Activated naive CD4-positive, alpha-beta T cell treated with anti-CD3 and anti-CD28 coated beads, Interleukin-2, amount 50 U/mL, for 24 hours (primary cell): ENCODE measurements around the gene CYP19A1.

Source experiments
- H3K27ac Mint-ChIP-seq: one replicate; pipeline ENCODE4 v1.8.0; 2021; ENCODE audit warnings: mild to moderate bottlenecking, mixed read lengths
- H3K27me3 Mint-ChIP-seq: one replicate; pipeline ENCODE4 v1.8.0; 2021; ENCODE audit warnings: mixed read lengths
- H3K36me3 Mint-ChIP-seq: one replicate; pipeline ENCODE4 v1.8.0; 2021; ENCODE audit warnings: mixed read lengths
- H3K4me1 Mint-ChIP-seq: one replicate; pipeline ENCODE4 v1.8.0; 2021; ENCODE audit warnings: mixed read lengths
- H3K4me3 Mint-ChIP-seq: one replicate; pipeline ENCODE4 v1.8.0; 2021; ENCODE audit warnings: mild to moderate bottlenecking, mixed read lengths
- H3K9me3 Mint-ChIP-seq: one replicate; pipeline ENCODE4 v1.8.0; 2021; ENCODE audit warnings: mixed read lengths

Gene CYP19A1

DNA sequence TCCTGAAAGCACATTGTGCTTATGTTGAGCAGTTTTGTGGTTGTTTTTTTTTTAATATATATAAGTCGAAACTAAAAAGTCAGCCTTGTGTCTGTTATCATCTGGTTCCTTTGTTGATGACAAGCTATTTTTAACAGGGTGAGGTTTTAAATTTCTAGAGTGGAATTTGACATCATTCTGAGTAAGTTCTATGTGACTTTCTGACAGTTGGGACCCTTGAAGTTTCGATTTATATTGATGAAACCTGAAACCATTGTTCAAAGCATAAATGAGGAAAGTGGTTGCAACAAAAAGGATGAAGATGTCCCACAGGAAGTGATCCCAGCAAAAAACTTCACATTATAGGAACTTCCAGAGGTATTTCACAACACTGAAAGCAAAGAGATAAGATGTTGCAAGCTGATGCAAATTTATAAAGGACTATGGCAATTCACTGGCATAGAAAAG, 94.0 kb downstream of the CYP19A1 start:
- Mint-ChIP-seq H3K27me3 (peaks cover 3% of the 10 kb centered on the region), H3K9me3 (no peaks in the 10 kb centered on the region), H3K4me3 (no peak overlapping the region), H3K36me3 (no peaks in the 10 kb centered on the region), H3K4me1 (no peaks in the 10 kb centered on the region), H3K27ac (no peak overlapping the region)

DNA sequence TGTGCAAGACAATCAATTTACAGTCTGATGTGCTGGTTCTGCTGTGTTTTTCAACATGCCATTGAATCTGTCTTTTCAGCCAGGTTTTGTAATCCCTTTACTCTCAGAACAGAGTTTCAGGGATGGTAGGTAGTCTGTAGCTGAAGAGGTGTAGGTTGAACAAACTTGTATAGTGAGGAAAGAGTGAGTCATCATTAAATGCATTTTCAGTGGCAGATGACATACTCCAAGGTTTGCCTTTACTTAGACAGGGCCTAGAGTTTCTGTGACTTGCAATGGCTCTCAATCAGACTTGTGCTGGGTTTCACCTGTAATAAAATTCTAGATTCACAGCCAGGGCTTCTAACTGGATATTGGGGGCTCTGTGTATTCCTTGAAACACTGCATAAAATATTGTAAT, 94.6 kb downstream of the CYP19A1 start:
- peaks cover 6% of the 10 kb centered on the region for H3K27me3 Mint-ChIP-seq

DNA sequence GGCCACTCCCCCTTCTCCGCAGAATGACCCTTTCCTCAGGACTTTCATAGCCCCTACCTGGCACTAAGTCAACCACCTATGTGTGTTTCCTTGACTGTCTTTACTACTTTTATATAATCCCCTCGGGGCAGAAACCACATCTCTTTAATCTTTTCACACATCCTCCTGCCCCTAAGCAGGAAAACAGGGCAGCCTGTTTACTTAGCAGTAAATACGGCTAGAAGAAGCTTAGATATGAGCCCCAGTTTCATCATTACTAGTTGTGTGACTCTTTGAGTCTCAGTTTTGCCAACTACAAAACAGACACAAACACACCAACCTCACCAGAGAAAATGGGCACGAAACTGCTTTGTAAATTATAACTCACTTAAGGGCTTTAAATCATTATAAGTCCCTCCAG, 98.3 kb downstream of the CYP19A1 start:
- Mint-ChIP-seq H3K4me3 (no peak overlapping the region), H3K9me3 (no peaks in the 10 kb centered on the region), H3K36me3 (no peaks in the 10 kb centered on the region), H3K4me1 (no peaks in the 10 kb centered on the region), H3K27ac (no peak overlapping the region), H3K27me3 (peaks cover 13% of the 10 kb centered on the region)

More for the DNA sequence above, 94.6 kb downstream of the CYP19A1 start:
- Mint-ChIP-seq H3K27ac (no peak overlapping the region), H3K36me3 (no peaks in the 10 kb centered on the region), H3K9me3 (no peaks in the 10 kb centered on the region), H3K4me1 (no peaks in the 10 kb centered on the region), H3K4me3 (no peak overlapping the region)

DNA sequence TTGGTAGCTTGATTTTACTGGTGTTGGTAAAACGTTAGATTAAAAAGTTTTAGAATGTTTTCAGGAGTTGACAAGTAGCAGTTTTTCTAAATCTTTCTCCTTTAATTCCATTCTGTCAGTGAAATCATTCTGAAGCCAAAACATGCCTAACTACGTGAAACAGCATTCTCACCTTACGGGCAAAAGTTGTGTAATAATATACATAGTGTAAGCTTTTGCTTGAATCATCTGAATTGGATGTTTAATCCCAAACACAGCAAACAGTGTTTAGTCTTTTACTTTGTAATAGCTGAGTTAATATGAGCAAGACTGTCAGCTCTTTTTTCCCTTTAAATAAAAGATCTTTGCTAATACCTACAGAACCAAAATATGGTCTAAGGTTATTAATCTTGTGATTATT, 100.6 kb downstream of the CYP19A1 start:
- H3K4me3 Mint-ChIP-seq = no peak overlapping the region

DNA sequence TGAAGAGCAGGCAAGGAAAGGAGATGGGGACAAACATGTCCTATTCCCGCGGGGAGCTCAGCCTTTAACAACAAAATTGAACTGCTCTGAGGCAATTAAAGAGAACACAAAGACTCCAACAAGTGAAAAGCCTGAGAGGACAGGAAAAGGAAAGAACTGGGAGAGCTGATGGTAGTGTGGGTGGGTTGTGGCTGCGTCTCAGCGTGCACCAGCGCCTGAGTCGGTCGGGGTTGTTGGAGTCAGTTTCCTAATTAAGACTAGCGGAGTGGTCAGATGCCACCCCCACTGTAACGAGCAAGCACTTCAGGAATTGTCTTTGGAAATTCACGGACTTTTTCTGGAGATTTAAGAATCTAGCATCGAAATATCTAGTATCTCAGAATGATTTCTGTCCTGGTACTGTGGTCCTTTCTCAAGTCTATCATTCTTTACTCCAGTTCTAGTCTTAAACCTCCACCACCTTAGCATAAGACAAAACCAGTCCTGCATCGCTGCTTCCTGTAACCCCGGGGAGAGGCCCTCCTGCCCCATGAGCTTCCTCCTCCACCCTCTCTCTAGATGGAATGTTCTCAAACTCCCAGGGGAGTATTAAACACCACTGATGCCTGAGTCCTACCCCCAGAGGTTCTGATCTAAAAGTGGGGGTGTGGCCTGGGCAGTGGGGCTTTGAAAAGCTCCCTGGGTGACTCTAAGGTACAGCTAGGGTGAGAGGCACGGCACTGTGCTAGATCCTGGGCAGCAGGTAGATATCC, 104.0 kb downstream of the CYP19A1 start:
- no peak overlapping the region for H3K4me3 Mint-ChIP-seq
- no peaks in the 10 kb centered on the region for H3K9me3 Mint-ChIP-seq
- peaks cover 19% of the 10 kb centered on the region for H3K27me3 Mint-ChIP-seq
- H3K27ac Mint-ChIP-seq = no peak overlapping the region
- H3K36me3 Mint-ChIP-seq = no peaks in the 10 kb centered on the region
- H3K4me1 Mint-ChIP-seq = no peaks in the 10 kb centered on the region

More for the DNA sequence above, 100.6 kb downstream of the CYP19A1 start:
- H3K9me3 Mint-ChIP-seq = no peaks in the 10 kb centered on the region
- no peaks in the 10 kb centered on the region for H3K4me1 Mint-ChIP-seq
- no peak overlapping the region for H3K27ac Mint-ChIP-seq
- no peaks in the 10 kb centered on the region for H3K36me3 Mint-ChIP-seq
- peaks cover 20% of the 10 kb centered on the region for H3K27me3 Mint-ChIP-seq

DNA sequence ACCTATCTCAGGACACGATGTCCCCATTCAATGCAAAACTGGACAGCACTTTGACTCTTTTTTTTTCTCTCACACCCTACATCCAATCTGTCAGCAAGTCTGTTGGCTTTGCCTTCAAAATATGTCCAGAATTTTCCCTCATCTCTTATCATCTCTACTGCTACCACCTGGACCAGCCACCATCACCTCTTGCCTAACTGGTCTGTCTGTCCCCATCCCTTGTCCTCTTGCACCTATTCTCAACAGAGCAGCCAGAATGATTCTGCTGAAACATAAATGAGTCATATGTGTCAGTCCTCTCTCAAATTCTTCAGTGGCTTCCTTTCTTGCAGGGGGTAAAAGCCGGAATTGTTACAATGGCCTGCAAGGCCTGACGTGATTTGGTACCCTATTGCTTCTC, 105.8 kb downstream of the CYP19A1 start:
- Mint-ChIP-seq H3K27ac (no peak overlapping the region), H3K4me1 (no peaks in the 10 kb centered on the region)

DNA sequence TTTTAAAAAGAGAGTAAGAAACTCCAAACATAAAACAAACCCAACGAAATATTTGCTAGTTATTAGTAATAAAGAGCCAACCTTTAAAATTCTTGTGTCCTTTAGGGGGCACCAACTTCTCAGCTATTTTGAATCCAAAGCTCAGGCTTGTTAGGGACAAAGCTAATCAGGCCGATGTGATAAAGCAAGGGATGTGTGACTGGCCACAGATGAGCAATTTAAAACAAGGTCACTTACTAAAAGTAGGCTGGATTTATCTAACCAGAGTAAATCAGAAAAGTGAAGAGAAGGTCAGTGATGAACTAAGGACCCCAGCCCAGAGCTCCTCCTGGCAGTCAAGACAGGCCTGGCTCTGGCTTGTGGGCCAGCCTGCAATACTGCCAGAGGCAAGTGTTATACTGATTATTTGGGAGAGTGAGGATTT, 108.5 kb downstream of the CYP19A1 start:
- H3K27me3 Mint-ChIP-seq = peaks cover 11% of the 10 kb centered on the region
- H3K4me3 Mint-ChIP-seq = no peak overlapping the region
- H3K27ac Mint-ChIP-seq = no peak overlapping the region
- H3K36me3 Mint-ChIP-seq = no peaks in the 10 kb centered on the region
- no peaks in the 10 kb centered on the region for H3K4me1 Mint-ChIP-seq
- no peaks in the 10 kb centered on the region for H3K9me3 Mint-ChIP-seq

More for the DNA sequence above, 105.8 kb downstream of the CYP19A1 start:
- peaks cover 16% of the 10 kb centered on the region for H3K27me3 Mint-ChIP-seq
- no peak overlapping the region for H3K4me3 Mint-ChIP-seq
- H3K36me3 Mint-ChIP-seq = no peaks in the 10 kb centered on the region
- no peaks in the 10 kb centered on the region for H3K9me3 Mint-ChIP-seq

DNA sequence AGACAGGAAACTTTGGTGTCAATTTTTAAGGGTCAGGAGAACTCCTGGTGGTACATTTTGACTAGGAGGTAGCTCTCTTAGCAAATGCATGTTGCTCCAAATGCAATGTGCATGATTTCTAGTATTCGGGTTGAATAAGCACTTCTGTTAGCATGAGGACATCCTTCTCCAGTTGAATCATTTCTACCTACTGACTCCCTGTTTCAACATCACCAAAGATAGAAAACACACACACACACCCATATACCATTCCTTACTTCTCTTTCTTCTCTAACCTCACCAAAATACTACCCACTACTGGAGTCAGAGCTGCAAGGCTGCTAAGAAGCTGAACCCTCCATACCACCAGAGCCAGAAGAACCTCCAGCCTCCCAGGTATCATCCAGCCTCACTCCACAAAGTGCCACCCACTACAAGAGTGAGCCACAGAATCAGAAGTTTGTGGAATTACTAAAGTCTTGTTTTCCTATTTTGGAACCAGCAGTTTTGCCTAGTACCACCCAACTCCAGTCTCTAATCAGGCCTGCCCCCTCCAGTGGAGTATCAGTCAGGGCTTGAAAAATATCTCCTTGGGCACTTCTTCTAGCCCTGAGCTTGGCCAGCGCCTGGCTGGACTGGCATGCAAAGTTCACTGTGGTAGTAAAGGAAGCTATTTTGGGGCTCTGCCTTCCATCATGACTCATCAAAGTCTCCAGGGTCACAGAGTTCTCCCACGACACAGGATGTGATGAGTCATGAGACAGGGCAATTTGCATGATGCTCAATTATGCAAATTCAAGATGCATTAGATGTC, 110.3 kb downstream of the CYP19A1 start:
- peaks cover 4% of the 10 kb centered on the region for H3K27me3 Mint-ChIP-seq
- H3K4me3 Mint-ChIP-seq = no peak overlapping the region
- H3K36me3 Mint-ChIP-seq = no peaks in the 10 kb centered on the region
- no peaks in the 10 kb centered on the region for H3K4me1 Mint-ChIP-seq
- H3K9me3 Mint-ChIP-seq = no peaks in the 10 kb centered on the region
- H3K27ac Mint-ChIP-seq = no peak overlapping the region

DNA sequence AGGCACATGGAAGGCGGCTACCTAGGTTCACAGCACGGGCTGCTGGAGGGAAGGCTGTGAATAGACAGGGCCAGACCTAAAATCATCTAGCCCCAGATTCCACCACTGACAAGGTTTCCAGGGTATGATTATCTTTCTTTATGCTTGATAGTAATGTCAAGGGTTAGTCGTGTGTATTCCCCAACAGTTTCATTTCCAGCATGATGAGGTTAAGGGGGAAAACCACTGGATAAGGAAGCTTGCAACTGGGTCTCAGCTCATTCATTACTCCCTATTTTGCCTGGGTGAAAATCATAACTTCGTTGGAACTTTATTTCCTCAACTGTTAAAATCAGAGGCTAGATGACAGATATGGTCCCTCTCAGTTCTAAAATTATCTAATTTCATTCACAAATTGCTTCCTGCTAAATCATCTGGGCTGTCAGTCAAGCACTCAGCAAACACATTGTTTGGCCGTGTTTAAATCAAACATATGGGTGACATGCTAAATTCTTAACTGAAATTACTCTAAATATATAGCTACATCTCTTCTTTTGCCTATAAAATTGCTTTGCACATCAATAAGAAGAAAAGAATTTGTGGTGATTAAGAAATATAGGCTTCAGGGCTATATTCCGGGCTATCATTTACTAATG, 111.7 kb downstream of the CYP19A1 start:
- Mint-ChIP-seq H3K27ac (no peak overlapping the region), H3K27me3 (peaks cover 6% of the 10 kb centered on the region), H3K36me3 (no peaks in the 10 kb centered on the region), H3K9me3 (no peaks in the 10 kb centered on the region), H3K4me1 (no peaks in the 10 kb centered on the region), H3K4me3 (no peak overlapping the region)

DNA sequence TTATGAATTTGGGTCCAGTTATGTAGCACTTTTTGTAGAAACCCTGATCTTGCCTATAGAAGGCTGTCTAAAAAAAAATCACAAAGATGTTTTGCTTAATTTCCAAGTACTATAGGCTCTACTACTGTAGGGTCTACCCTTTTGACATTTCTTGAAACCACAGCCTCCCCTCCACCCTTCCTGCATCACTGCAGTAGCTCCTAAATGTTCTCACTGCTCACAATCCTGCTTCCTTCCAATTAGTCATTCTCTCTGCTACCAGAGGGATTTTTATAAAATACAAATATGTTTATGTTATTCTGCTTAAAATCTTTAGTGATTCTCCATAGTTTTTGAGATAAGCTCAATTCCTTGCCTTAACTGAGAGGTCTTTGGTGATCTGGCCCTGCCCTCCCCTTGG, 114.0 kb downstream of the CYP19A1 start:
- Mint-ChIP-seq H3K36me3 (no peaks in the 10 kb centered on the region), H3K27me3 (peaks cover 10% of the 10 kb centered on the region), H3K27ac (no peak overlapping the region), H3K9me3 (no peaks in the 10 kb centered on the region), H3K4me3 (no peak overlapping the region), H3K4me1 (no peaks in the 10 kb centered on the region)

DNA sequence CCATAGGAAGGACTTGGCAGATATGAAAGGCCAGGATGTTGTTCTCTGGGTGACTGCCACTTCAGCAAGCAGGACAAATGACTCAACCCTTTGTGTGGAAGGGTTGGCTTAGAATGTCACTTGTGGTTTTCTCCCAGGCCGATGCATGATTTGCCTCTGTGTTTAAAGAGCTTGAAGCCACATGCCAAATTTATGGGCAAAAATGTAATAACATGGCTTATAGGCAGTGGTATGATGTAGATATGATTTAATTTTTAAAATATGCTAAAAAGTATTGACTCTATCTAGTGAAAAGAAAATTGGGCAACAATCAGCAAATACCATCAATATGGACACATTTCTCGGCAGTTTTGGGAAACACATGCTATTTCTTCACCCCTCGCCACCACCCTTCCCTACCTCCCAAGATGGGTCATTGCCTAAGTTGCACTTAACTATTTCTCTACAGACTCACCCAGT, 114.6 kb downstream of the CYP19A1 start:
- Mint-ChIP-seq H3K27ac (no peak overlapping the region), H3K9me3 (no peaks in the 10 kb centered on the region), H3K4me1 (no peaks in the 10 kb centered on the region), H3K27me3 (peaks cover 10% of the 10 kb centered on the region), H3K4me3 (no peak overlapping the region), H3K36me3 (no peaks in the 10 kb centered on the region)

DNA sequence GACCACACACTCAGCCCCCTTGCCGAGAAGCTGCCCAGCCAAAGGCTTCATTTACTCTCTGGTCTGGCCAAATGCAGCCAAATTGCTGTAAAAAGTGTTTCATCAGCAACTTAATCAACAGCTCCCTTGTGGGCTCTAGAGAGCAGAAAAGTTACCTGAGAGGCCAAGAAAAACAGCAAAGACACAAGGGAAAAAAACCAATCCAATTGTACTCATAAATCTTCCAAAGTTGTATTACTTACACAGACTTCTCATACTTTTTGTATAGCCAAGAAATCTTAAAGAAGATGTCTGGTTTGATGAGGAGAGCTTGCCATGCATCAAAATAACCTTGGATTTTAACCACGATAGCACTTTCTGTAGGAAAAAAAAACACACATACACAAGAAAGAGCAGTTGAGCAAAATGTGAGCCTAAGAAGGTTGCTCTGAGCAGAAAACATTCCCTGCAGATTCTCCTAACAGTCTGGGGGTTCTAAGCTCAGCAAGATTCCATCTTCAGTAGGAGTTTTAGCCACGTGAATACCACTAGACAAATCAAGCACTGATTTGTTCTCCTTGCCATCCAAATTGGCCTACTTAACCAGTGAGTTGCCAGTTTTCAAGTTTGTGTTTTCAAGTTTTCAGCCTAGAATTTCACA, 120.0 kb downstream of the CYP19A1 start:
- Mint-ChIP-seq H3K27me3 (peaks cover 11% of the 10 kb centered on the region), H3K9me3 (no peaks in the 10 kb centered on the region), H3K4me3 (no peak overlapping the region), H3K27ac (no peak overlapping the region), H3K4me1 (no peaks in the 10 kb centered on the region), H3K36me3 (no peaks in the 10 kb centered on the region)

DNA sequence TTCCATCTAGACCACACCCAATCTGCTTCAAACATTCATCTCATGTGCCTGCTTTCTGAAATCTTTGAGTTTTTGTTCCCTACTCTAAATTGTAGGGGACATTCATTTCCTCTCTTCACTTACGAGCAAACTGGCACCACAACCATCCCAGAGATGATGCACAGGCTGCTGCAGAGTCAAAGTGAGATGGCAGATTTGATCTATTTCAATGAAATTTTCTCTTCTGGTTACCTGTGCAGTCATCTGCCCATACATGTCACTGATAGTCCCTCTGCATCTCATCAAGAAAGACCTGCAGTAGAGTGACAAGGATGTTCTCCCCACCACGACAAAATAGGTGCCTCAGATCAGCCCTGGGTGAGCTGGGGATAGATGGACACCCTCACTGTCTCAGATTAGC, 125.5 kb downstream of the CYP19A1 start:
- Mint-ChIP-seq H3K36me3 (no peaks in the 10 kb centered on the region), H3K4me3 (no peak overlapping the region), H3K27ac (no peak overlapping the region), H3K9me3 (no peaks in the 10 kb centered on the region), H3K27me3 (peaks cover 5% of the 10 kb centered on the region), H3K4me1 (no peaks in the 10 kb centered on the region)

DNA sequence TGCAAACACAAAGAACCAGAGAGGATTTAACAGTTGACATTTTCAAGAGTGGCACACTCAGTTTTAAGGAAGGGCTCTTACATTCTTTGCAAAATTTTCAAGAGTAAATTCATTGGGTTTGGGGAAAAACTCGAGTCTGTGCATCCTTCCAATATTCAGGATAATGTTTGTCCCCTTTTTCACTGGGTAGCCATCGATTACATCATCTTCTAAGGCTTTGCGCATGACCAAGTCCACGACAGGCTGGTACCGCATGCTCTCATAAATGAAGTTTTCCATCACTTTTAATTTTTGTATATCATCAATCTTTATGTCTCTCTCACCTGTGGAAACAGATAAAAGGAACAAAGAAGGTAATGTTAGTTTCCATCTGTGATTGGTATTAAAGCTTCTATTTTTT, 126.2 kb downstream of the CYP19A1 start:
- Mint-ChIP-seq H3K4me1 (no peaks in the 10 kb centered on the region), H3K27ac (no peak overlapping the region), H3K36me3 (no peaks in the 10 kb centered on the region), H3K27me3 (peaks cover 5% of the 10 kb centered on the region), H3K9me3 (peaks cover 4% of the 10 kb centered on the region), H3K4me3 (no peak overlapping the region)
